H1 (cell line): Measurements from ENCODE around the gene SLC43A3.

Experiments
- CTCF ChIP-seq, 3 experiments: IDR thresholded peaks; 1 replicate in 2 of 3; 2 replicates in 1 of 3; pipeline versions ENCODE4 v1.5.1 to v1.6.1; 2011; ENCODE audit warnings: low read length in 3 of 3, mild to moderate bottlenecking in 3 of 3, inconsistent platforms in 2 of 3, low read depth in 1 of 3, moderate library complexity in 1 of 3; ENCODE audit not compliant: insufficient read depth in 1 of 3; ENCODE audit errors: control extremely low read depth in 1 of 3
- POLR2AphosphoS5 ChIP-seq: IDR thresholded peaks from 2 replicates; pipeline ENCODE4 v1.6.1; 2011; ENCODE audit warnings: low read depth, low read length

GRCh38 chr11:57458060-57458409, 31.1 kb upstream of the SLC43A3 start:
- TF ChIP-seq POLR2AphosphoS5 (no peak), CTCF (IDR thresholded peaks at IDR 0.05; ENCODE audit: control extremely low read depth in 1 of 3, insufficient read depth in 1 of 3, low read depth in 1 of 3, low read length in 3 of 3) (no peak)
